GM19395 (cell line): Measurements from ENCODE around the gene ZNF90.
"Not testable (repeated sequence)": the region's sequence is repeated elsewhere in the genome, so short reads cannot be mapped to it uniquely, and the experiment has no call there.

Source experiments
- ATAC-seq: cut with Tn5 transposase; IDR thresholded peaks from one replicate; pipeline ENCODE4 v1.9.1; 2021; ENCODE audit warnings: mild to moderate bottlenecking, moderate library complexity; ENCODE audit not compliant: unreplicated experiment

The ZNF90 gene

DNA sequence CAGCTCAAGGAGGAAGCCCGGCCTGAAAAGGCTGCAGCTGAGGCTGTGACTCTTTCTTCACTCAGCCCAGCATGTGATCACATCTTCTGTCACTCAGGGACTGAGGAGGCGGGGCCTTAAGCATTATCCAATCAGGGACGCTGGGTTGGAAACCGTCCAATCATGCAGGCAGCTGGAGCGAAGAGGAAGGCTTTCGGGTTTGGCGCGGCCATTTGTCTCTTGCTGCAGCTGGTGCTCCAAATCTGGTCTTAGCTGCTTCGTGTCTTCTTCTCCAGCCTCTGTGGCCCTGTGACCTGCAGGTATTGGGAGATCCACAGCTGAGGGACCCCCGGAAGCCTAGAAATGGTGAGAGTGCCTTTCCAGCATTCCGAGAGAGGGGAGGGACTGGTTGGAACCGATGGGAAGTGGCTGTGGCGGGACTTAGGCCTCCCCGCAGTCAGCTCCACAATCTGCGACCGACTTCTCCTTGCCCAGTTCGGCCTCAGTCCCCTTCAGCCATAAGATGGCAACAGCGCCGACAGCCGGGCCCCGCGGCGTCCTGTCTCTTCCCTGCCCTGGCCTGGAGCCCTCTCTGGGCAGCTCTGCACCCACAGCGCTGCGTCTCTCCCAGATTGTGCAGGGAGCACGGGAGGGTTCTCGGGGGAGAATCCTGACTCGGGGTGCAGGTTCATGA, at the start of gene ZNF90:
Gene ZNF90 (plus strand): TSS at position 210 of the 673 bp plus-strand sequence. CDS start 133 bp downstream, at position 343.
- peak; percentile 91 for ATAC-seq

DNA sequence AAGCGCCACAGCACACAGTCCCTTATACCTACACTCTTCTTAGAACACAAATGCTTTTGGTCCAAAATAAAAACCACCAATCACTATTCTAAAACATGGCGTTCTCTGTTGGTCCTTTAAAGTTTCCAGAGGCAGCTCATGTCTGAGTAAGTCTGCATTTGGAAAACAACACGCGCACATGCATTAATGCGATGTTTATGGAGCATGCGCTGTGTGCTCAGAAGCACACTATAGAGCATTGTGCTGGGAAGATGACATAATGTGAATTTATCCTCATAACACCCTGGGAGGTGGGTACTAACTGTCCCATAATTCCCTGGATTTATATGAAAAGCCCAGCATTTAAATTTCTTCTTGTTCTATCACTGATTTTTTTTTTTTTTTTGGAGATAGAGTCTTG, 49.2 kb upstream of the ZNF90 start:
- no peak for ATAC-seq

DNA sequence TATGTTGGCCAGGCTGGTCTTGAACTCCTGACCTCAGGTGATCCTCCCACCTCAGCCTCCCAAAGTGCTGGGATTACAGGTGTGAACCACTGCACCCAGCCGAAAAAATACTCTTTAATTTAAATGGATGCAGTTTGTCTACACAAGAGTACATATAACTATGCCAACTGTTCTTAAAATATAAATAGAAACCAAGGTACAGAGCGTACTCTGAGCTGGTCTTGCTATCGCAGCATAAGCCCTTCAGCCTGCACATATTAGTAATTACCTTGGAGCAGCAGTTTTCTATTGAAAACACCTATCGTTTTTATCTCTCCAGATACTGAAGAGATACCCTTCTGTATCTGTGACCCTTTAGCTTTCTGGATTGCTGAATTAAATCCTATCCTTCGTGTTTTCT, 41.9 kb upstream of the ZNF90 start:
- no peak for ATAC-seq

DNA sequence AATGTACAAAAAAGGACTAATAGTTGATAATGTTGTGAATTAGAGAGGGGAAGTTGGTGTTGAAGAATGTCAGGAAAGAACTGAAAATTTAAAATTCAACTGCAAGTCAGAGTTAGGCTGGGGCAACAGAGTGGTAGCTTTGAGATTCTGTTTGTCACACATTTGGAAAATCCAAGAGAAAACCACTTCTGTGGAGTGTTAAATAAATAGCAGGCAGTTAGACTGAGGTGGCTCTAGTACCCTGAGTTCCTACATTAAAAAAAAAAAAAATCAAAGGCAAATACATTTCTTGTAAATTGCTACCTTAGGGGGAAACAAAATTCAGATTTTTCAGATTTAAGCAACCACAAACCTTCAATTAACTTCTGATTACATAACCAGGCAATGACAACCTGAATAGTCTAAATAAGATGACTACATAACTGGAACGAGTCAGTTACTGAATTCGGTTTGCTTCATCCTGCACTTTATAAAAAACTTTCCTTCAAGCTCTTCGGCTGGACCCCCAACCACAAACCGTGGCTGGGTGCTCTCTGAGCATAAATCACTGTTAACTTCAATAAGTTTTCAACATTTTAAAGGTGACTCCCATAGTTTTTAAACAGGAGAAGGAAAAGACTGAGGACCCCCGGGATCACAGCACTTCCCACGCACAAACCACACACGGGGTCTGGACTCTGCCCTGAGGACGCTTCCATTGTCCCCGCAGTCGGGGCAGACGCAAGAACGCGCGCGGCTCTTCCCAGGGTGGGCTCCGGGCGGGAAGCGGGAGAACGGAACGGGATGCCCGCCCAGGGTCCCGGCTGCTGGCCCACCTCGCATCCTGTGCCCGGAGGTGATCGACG, 39.2 kb upstream of the ZNF90 start:
- ATAC-seq: no peak

DNA sequence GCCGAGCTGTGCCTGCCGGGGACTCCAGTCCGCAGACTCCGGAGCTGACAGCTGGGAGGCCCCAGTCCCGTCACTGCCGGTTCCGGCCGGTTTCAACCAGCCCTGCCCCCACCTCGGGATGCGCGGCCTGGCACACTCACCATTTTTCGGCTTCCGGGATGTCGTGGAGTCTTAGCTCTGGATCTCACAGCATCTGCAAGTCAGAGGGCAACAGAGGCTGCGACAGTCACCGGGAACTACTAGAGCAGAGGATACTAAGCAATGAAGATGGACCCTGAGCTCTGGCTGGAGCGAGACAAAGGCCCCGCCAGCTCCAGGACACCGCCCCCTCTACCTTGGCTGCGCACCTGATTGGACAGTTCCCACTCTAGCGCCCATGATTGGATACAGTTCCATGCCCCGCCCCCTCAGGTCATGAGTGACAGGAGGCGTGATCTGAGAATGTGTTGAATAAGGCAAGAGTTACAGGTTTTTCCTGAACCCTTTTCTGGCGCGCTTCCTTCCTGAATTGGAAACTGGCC, 38.5 kb upstream of the ZNF90 start, which contains the start of gene ZNF682:
Gene ZNF682 (minus strand): TSS at position 303 of the 521 bp plus-strand sequence. CDS start 160 bp downstream, at position 143.
- peak; percentile 99 for ATAC-seq

DNA sequence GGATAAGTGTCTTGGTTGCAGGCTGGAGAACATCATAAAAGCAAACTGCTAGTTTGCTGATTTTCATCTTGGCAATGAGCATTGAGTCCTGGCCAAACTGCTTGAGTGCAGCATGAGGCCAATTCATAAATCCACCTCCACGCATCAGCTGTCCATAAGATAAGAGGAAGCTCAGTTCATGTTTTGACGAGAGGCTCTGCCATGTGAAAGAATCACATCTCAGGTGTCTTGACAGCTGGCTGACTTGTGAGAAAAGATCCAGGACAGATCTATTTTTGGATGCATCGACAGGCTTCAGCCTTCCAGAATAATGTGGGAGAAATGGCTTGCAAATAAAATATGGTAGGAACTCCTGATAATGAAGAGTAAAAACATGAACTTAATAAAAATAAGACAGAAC, 33.1 kb upstream of the ZNF90 start:
- no peak for ATAC-seq

DNA sequence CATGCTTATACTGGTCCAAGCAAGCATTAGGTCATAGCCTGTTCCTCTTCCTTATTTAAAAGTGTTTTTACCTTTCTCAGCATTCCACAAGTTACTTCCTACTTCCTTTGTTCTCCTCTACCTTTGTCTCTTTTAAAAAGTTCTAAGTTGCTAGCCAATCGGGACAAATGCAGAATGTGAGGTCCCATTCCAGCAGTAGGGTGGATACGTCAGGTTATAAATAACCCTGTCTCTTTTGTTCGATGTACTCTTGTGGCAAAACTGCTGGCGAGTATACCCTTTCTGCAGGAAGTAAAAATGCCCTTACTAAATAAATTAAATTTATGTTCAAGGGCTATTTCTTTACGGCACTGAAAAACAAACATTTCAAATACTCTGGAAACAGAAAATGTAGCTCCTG, 32.1 kb upstream of the ZNF90 start:
- not testable (repeated sequence) for ATAC-seq

DNA sequence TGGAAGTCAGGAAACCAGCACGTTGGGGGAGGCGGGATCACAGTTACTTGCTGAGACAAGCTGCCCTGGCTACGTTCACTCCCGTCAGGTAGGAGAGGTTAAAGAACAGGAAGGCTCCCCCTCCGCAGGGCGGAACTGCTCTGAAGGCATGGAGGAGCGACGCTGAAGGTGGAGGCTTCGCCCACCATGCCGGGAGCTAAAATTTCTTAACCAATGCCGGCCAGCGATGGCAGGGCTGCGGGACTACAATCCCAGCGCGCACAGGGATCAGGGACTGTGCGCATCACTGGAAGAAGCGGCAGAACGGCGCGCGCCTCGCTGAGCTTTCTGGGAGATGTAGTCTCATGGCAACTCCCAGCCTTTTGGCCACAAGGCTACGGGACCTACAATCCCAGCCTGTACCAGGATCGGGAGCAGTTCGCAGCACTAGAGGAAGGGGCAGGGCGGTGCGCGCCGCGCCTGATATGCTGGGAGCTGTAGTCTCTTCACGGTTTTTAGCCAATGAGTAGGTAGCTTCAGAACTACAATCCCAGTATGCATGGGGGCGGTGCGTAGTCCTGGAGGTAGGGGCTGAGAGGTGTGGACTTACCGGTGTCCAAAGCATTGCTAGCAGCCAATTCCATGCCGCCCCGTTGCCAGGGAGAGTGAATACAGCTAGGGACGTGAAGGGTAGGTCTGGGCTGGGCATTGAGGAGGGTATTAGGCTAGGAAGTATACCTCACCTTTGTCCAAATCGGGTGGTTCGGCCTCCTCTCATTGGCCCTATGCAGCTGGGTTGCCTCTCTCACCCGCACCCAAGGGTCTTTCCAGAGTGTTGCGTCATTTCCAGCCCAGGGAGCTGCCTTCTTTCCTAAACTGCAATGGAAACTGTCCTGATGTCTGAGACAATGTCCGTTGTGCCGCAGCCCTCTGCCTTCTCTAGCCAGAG, 25.7 kb upstream of the ZNF90 start:
- ATAC-seq: peak; percentile 99

DNA sequence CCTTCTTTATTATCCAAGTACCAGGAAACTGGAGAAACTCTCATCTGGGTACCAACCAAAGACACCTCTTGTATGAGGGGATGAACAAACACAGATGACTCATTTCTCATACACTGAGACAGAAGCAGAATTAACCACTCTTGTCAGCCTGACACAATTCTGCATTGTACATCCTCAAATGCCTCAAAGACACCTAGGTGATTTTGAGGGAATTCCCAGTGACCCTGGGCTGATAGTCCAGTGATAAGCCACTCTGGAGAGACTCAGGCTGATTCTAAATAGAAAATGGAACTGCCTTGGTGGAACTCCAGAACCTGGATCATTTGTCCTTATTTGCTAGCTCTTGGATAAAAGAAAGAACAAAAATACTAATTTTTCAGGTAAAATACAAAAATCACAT, 19.1 kb upstream of the ZNF90 start:
- not testable (repeated sequence) for ATAC-seq

DNA sequence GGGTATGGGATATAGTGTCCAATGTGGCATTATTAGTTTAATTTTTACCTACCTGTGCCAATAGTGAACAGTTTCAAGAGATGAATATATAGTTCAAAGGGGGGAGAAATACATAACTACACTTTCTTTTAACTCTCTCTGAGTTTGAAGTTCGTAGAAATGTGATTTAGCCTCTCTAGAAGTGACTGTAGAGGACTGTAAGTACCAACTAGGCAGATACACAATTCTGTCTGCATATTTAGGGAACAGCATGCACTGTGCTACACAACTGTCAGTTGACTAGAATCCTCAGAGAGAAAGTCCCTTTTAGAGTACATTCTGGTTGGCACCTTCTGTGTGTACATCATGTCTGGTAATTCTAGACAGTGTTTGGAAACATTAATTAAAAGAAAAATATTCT, 17.5 kb upstream of the ZNF90 start:
- ATAC-seq: no peak

DNA sequence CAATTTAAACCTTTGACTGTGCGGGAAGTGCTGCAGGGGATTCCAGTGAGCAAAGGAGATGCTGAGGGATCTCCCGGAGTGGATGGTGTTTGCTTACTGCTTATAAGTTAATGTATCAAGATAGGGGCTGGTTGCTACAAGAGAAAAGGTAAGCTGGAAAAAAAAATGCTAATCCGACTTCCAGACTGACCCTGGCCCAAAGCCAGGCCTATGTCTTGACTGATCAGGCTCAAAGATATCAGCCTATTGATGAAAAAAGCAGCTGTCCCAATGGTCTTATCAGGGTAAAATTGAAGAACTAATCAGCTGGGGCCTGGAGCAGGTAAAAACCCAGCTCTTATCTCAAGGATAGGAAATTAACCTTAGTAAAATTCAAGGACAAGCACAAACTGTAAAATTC, 10.9 kb upstream of the ZNF90 start:
- ATAC-seq: no peak

DNA sequence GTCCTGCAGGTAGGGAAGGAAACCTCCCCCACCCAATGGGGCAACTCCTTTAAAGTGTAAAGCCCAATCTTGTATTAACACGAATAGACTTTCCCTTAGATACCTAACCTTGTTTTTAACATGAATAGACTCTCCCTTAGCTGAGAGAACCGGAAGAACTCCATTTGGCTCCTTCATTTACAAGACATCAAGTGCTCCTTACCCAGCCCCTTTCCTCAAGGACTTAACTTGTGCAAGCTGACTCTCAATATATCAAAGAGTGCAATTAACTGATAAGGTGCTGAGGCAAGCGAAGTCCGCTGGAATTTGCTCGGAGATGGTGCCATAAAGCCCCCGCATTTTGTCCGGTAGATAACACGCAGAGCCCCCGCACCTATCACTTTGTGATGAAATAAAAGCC, 9.9 kb upstream of the ZNF90 start:
- ATAC-seq: no peak

DNA sequence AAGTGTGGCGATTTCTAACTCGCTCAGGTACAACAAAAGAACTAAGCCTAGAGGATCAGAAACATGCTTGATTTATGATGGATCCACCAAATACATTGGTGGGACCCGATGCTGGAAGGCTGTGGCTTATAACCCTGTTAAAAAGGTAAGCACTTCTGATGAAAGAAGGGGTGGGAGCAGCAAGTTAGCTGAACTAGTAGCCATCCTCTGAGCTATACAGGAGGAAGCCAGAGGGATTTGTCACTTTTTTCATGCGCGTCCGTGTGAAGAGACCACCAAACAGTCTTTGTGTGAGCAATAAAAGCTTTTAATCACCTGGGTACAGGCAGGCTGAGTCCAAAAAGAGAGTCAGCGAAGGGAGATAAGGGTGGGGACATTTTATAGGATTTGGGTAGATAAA, 9.2 kb upstream of the ZNF90 start:
- ATAC-seq: not testable (repeated sequence)

DNA sequence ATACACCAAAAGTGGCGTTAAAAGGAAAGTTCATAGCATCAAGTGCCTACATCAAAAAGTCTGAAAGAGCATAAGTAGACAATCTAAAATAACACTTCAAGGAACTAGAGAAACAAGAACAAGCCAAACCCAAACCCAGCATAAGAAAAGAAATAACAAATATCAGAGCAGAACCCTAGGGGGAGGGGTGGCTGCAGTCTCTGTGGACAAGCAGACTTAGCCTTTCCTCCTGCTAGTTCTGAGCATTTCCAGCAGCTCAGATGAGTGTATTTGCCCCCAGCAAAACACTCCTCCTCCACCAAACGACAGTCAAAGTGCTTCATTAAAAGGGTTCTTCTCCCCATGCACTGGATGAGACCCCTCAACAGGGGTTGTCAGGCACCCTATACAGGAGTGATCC, 7.1 kb upstream of the ZNF90 start:
- no peak for ATAC-seq

DNA sequence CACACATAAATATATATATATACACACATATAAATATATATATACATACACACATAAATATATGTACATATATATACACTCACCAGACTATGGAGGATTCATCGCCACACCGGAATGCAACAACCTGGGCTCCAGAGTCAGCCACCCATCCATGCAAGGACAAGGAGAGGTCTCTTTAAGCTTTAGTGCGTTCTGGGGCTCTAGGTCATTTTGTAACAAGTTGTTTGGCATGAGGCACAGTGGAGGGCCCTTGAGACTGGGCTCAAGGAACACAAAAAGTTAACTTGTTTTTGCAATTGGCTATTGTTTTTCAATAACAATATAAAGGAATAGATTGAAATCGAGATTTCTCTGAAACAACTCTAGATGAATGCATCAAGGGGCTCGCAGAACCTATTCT, 4.9 kb upstream of the ZNF90 start:
- no peak for ATAC-seq

DNA sequence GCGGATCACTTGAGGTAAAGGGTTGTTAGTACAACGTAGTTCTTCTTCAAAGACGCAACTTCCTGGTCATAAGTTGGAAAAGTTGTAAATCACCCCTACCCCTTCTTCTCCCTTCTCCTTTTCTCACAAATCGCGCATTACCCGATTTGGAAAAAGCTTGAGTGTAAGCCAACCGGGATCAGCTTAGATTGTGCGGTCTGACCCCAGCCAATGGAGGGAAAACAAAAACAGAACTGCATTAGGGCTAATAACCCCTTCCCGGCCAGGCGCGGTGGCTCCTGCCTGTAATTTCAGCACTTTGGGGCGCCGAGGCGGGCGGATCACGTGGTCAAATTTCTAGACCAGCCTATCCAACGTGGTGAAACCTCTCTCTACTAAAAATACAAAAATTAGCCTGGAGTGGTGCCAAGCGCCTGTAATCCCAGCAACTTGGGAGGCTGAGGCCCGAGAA, 806 bp downstream of the ZNF90 start:
- ATAC-seq: peak; percentile 28

DNA sequence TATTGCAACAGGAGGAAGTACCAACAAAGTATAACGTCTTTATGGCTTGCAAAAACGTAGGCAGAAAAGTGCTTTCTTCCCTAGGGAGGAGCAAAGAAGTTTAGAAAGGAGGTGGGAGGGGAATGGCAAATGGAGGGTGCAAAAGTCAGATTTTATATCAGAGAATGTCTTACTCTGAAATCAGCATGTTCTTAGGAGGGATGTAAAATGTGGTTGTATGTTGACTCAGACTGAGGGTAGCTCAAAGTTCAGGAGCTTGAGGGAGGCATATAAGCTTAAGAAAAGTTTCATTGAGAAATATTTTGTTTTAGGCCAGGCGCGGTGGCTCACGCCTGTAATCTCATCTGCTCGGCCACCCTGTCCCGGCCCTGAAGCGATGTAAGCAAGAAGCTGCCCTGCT, 1.7 kb downstream of the ZNF90 start:
- no peak for ATAC-seq

DNA sequence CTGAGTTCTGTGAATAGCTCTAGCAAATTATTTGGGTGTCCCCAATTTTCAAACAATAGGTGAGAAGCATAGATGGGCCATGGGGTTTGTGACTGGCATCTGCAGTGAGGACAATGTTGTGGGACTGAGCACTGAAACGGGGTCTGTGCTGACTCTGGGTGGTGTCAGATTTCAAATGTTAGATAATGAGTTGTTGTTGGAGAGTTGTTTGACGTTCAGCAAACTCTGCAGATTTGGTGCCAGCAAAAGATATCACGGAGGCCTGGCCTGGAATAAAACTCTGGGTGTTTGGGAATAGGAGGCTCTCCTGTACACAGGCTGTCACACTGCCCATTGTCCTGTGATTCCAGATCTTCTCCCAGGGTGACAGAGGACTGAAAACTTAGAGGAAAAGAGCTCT, 2.9 kb downstream of the ZNF90 start:
- no peak for ATAC-seq

DNA sequence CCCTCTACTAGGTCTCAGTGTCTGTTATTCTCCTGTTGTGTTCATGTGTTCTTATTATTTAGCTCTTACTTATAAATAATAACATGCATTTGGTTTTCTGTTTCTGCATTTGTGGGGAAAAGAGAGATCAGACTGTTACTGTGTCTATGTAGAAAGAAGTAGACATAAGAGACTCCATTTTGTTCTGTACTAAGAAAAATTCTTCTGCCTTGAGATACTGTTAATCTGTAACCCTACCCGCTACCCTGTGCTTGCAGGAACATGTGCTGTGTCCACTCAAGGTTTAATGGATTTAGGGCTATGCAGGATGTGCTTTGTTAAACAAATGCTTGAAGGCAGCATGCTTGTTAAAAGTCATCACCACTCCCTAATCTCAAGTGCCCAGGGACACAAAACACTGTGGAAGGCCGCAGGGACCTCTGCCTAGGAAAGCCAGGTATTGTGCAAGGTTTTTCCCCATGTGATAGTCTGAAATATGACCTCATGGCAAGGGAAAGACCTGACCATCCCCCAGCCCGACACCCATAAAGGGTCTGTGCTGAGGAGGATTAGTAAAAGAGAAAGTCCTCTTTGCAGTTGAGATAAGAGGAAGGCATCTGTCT, 4.5 kb downstream of the ZNF90 start:
- not testable (repeated sequence) for ATAC-seq

DNA sequence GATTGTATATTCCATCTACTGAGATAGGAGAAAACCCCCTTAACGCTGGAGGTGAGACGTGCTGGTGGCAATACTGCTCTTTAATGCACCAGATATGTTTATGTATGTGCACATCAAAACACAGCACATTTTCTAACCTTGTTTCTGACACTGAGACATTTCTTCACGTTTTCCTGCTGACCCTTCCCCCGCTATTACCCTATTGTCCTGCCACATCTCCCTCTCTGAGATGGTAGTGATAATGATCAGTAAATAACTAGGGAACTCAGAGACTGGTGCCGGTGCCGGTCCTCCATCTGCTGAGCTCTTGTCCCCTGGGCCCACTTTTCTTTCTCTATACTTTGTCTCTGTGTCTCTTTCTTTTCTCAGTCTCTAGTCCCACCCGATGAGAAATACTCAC, 5.1 kb downstream of the ZNF90 start:
- ATAC-seq: not testable (repeated sequence)
